Measurements from ENCODE around the gene INTS15.

DNA sequence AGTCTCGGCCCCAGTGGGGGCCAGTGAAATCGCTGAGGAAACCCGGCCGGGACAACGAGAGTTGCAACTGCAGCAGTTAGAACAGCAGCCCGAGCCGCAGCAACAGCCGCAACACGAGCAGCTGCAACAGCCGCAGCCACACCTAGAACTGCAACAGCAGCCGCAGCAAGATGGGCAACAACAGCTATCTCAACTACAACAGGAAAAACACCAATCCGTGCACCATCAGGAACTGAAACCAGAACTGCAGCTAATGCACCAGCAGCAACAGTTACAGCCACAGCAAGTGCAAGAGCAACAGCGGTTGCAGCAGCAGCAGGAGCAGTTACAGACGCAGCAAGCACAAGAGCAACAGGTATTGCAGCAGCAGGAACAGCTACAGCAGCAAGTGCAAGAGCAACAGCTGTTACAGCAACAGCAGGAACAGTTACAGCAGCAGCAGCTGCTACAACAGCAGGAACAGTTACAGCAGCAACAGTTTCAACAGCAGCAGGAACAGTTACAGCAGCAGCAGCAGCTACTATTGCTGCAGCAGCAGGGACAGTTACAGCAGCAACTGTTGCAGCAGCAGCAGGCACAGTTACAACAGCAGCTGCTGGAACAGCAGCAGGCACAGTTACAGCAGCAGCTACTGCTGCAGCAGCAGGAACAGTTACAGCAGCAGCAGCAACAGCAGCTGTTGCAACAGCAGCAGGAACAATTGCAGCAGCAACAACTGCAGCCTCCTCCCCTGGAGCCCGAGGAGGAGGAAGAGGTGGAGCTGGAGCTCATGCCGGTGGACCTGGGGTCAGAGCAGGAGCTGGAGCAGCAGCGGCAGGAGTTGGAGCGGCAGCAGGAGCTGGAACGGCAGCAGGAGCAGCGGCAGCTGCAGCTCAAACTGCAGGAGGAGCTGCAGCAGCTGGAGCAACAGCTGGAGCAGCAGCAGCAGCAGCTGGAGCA lies 31.6 kb downstream of the INTS15 start:
- no peak for TF ChIP-seq CTCF (optimal IDR thresholded peaks at IDR 0.05 in 1 of 3, IDR thresholded peaks at IDR 0.05 in 1 of 3, conservative IDR thresholded peaks at IDR 0.05 in 1 of 3; ENCODE audit: extremely low read depth in 1 of 3, insufficient read depth in 2 of 3, low read length in 3 of 3)
- TF ChIP-seq EZH2 (IDR thresholded peaks at IDR 0.05; ENCODE audit: low read length) = no peak
